HG03571 (cell line): ENCODE data around the gene TSPAN13.

Experiments used
- ATAC-seq: cut with Tn5 transposase; IDR thresholded peaks from one replicate; pipeline ENCODE4 v1.9.1; 2021; ENCODE audit not compliant: unreplicated experiment

The TSPAN13 gene

DNA sequence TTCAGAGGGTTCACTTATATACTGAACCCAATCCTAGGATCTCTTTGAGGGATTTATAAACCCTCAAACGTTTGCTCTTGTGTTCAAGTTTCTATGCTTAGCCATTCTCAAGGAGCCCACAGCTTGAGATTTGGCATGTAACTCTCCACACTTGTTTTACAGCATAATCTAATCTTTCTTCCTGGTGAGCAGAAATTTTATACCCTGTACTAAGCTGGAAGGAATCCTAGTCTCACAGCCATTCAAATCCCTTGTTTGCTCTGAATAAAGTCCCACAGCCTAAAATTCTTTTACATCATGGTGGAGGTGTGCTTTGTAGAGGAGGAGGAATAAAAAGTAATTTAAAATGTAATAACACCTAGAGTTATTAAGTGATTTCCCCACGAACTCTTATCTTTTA, 56.6 kb downstream of the TSPAN13 start:
- ATAC-seq, result no peak

DNA sequence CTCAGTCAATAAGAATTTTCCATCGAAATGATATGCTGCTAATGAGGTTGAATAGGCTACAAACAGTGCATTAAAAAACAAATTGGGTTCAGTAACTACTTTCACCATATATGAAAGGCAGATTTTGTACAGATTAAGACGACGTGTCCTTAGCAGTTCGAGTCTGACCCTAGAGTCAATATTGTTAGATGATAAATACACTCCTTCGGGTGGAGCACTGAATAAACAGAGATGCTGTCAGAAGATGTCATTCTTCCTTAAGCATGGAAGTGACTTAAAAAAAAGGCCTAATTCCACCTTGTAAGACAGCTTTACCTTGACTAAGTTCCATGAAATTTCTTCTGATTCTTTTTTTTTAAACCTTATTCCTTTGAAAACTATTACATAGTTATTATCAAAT, 57.0 kb downstream of the TSPAN13 start:
- no peak for ATAC-seq

DNA sequence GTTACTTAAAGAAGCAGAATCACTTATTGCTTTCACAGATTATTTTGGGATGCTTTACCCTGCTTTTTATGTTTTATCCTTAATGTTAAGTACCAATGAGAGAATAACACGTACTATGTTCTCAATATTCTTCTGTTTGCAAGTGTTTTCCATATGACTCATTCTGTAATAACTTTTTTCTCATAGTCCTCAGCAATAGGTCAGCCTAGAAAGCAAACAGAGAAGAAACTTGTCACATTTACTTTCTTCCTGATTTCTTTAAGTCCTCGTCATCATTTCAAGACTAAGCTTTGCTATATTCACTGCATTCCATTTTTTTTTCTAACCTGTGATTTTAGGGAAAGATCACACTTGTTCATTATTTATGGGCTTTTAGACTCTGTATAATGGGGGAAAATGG, 58.0 kb downstream of the TSPAN13 start:
- no peak for ATAC-seq

- no peak for ATAC-seq
Measured at GRCh38 chr7:16812542-16813231, 59.1 kb downstream of the TSPAN13 start.

GRCh38 chr7:16813232-16813616, 59.7 kb downstream of the TSPAN13 start:
- ATAC-seq, result no peak

GRCh38 chr7:16815001-16815400, 61.4 kb downstream of the TSPAN13 start:
- no peak for ATAC-seq

GRCh38 chr7:16816824-16817223, 63.3 kb downstream of the TSPAN13 start:
- no peak for ATAC-seq

GRCh38 chr7:16817536-16817935, 64.0 kb downstream of the TSPAN13 start:
- no peak for ATAC-seq

DNA sequence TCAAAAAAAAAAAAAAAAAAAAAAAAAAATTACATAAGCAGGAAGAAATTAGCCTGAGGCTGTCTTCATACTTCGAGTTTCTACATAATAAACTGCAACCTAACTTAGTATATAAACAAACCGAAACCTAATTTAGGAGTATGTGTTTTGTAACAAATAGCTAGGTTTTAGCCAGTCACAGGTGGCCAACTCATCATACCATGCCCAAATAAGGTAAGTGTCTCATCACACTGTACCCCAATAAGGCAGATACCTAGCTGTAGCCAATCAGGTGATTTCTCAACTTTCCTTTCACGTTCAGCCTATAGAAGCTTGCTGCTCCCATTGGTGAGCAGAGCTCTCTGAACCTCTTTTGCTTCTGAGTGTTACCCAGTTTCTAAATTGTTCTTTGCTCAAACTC, 65.2 kb downstream of the TSPAN13 start:
- ATAC-seq, result no peak

DNA sequence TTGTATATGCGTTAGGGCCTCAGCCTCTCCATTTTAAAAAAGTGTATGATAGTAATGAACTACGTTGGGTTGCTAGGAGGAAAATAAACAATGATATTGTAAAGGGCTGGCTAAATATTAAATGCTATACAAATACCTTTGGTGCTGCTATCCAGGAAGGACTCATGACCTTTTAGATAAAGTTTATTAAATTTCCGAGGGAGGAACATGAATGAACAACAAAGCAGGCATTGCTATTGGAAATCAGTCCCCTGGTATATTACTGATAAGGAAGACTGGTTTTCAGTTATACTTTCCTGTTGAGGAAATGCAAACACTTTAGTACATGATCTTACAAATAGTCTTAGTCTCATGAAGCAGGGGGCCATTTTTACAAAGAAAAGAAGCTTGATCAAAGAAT, 68.5 kb downstream of the TSPAN13 start:
- no peak for ATAC-seq

- no peak for ATAC-seq
Measured at GRCh38 chr7:16826060-16826459, 72.5 kb downstream of the TSPAN13 start.

DNA sequence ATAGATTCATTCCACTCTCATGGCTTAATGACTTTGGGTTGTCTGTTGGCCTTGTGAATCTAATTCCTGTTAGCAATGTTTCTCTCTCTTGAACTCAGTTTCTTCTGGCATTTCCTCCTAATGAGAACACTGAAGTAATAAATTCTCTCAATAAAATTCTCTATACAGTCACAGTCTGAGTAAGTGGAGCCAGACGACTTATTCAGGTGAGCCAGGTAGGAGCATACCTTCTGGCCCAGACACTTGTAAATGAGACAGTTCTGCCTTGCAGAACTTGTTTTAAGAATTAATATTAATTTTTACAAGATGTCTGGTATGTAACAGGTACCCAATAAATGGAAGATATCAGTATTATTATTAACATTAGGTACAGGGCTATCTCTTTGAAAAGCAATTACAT, 79.8 kb downstream of the TSPAN13 start:
- ATAC-seq, result no peak
